Heart left ventricle (tissue), 16 donors: ENCODE measurements around the gene SLC35F3. TPM values are rescaled to one million over a fixed set of nuclear protein-coding genes. Genes with fewer than 3 reads are reported as not detected.

Source experiments
- ATAC-seq, 4 donors: fragments of 200-7000 bp; cut with Tn5 transposase; one replicate each; pipeline ENCODE4 v1.9.1; 2020 to 2022; ENCODE audit warnings: moderate library complexity in 4 of 4, mild to moderate bottlenecking in 3 of 4, moderate number of reproducible peaks in 1 of 4
- DNase-seq, 5 donors: peaks; one replicate each; pipeline ENCODE4 v3.0.0-alpha.2; 2020
- H3K27ac ChIP-seq, 12 donors: fragments of 200-600 bp; sonication (generic) in 4 of 12; one replicate each; pipeline versions ENCODE4 v1.5.0 to v1.8.0; 2016 to 2022; ENCODE audit warnings: mild to moderate bottlenecking in 2 of 12
- H3K27me3 ChIP-seq, 9 donors: fragments of 200-600 bp; sonication (generic) in 2 of 9; one replicate each; pipeline versions ENCODE4 v1.5.1 to v1.8.0; 2016 to 2022; ENCODE audit warnings: mild to moderate bottlenecking in 3 of 9
- H3K36me3 ChIP-seq, 9 donors: fragments of 200-600 bp; sonication (generic) in 2 of 9; one replicate each; pipeline versions ENCODE4 v1.5.0 to v1.8.0; 2018 to 2022; ENCODE audit warnings: mild to moderate bottlenecking in 2 of 9
- H3K4me1 ChIP-seq, 12 donors: fragments of 200-600 bp; sonication (generic) in 4 of 12; one replicate each; pipeline versions ENCODE4 v1.5.0 to v1.8.0; 2016 to 2022; ENCODE audit warnings: mild to moderate bottlenecking in 3 of 12
- H3K4me3 ChIP-seq, 12 donors: fragments of 200-600 bp; sonication (generic) in 4 of 12; one replicate each; pipeline versions ENCODE4 v1.5.0 to v1.8.0; 2017 to 2022; ENCODE audit warnings: mild to moderate bottlenecking in 9 of 12, moderate library complexity in 4 of 12
- H3K9me3 ChIP-seq, 12 donors: fragments of 200-600 bp; sonication (generic) in 4 of 12; one replicate each; pipeline versions ENCODE4 v1.5.0 to v1.8.0; 2016 to 2022; ENCODE audit warnings: mild to moderate bottlenecking in 1 of 12
- POLR2A ChIP-seq, 2 donors: fragments of 450-650 bp; IDR thresholded peaks; one replicate each; pipeline ENCODE4 v1.6.1; 2017; ENCODE audit warnings: antibody characterized with exemption in 2 of 2, mild to moderate bottlenecking in 2 of 2, moderate library complexity in 2 of 2
- WGBS, 4 donors: extraction: QIAGEN DNeasy Blood & Tissue Kit in 2 of 4; methylation state at CpG; one replicate each; pipeline versions ENCODE4 v1.1.5 to v1.1.7; 2013 to 2018; 5-methylcytosine and 5-hydroxymethylcytosine counted together
- intact Hi-C, 10 donors: fragments of 100-400 bp; cut with DNase I; formaldehyde crosslinking; loops; one replicate each; pipeline versions ENCODE4 v1.11.1 to v1.14.2; 2022
- polyA plus RNA-seq, 2 donors: library from polyadenylated mRNA; stranded (reverse); fragments of 200-250 nt; gene quantifications; one replicate each; pipeline ENCODE4 v1.2.3, GENCODE V29; 2013
- total RNA-seq, 9 donors: library from RNA; depleted of rRNA in 2 of 9; stranded (reverse); fragments of >200 nt in 2 of 9; fragmentation: NEBNext Ultra II Directional in 3 of 9; extraction: Animal tissue kit (Norgen Biotek cat#: 25700) in 3 of 9; gene quantifications; one replicate each; pipeline versions ENCODE4 v1.1.0 to v1.2.4, GENCODE V29; 2016 to 2023
- TF ChIP-seq, protein P1 (sequence below), 12 donors: fragments of 200-600 bp; sonication (generic) in 4 of 12; IDR thresholded peaks; one replicate each; pipeline versions ENCODE4 v1.5.0 to v1.8.0; 2018 to 2022; ENCODE audit warnings: antibody characterized with exemption in 12 of 12, mild to moderate bottlenecking in 5 of 12
- donor health status: ischemic (EF 13 %, LVEDD 7.1; RV severe dilation, severe dysfunction).
- donor health status: healthy with polysubstance abuse.
- donor health status: DM: no; HTN: yes; CAD: no.
- donor health status: DM: no; HTN: no; CAD: no.
- donor health status: ischemic (EF 25% LVEDD 6.9; RV normal size, moderate dysfunction).
- donor health status: ischemic (EF 25% LVEDD 5.7; RV mildly dilated, moderate dysfunction).
- donor health status: healthy.
- donor health status: DM: yes; HTN: yes; CAD: no.
- donor health status: ischemic (EF 35%, LVEDD 5.7; RV mildly dilated, moderate dysfunction).
- donor health status: nonischemic (EF 11% LVEDD 7.7; RV severe dilation, severe dysfunction).
- donor health status: DM: yes; HTN: yes; CAD: no.
- donor health status: PGD.
- donor health status: ischemic (EF 29% LVEDD 5.4; RV normal size, mild dysfunction).
- donor health status: nonischemic (EF 23%, LVEDD 6.1; RV moderate dilation, normal function).

Gene SLC35F3
- total and polyA plus RNA-seq, 11 donors = 0.03 to 0.11 (median 0.11) TPM; not detected in 8

GRCh38 chr1:234079896-234080295, 175.4 kb downstream of the SLC35F3 start:
- no peak for ATAC-seq
- Histone ChIP-seq H3K27me3 (no peaks in the 10 kb centered on the region), H3K4me3 (no peak overlapping the region), H3K27ac (no peak overlapping the region), H3K36me3 (no peaks in the 10 kb centered on the region), H3K4me1 (no peaks in the 10 kb centered on the region), H3K9me3 (no peaks in the 10 kb centered on the region)
- 16 to 38% (median 23%) methylated on average over 3 of the region's 3 CpGs for WGBS, 4 donors
- no peak for DNase-seq
- TF ChIP-seq, protein P1, sequence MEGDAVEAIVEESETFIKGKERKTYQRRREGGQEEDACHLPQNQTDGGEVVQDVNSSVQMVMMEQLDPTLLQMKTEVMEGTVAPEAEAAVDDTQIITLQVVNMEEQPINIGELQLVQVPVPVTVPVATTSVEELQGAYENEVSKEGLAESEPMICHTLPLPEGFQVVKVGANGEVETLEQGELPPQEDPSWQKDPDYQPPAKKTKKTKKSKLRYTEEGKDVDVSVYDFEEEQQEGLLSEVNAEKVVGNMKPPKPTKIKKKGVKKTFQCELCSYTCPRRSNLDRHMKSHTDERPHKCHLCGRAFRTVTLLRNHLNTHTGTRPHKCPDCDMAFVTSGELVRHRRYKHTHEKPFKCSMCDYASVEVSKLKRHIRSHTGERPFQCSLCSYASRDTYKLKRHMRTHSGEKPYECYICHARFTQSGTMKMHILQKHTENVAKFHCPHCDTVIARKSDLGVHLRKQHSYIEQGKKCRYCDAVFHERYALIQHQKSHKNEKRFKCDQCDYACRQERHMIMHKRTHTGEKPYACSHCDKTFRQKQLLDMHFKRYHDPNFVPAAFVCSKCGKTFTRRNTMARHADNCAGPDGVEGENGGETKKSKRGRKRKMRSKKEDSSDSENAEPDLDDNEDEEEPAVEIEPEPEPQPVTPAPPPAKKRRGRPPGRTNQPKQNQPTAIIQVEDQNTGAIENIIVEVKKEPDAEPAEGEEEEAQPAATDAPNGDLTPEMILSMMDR (IDR thresholded peaks at IDR 0.05) = no peak
- no peak for TF ChIP-seq POLR2A (IDR thresholded peaks at IDR 0.05)
- intact Hi-C loops = no loop called here

- DNase-seq (no peak), ATAC-seq (no peak)
- intact Hi-C loops = no loop called here
- no peaks in the 10 kb centered on the region for H3K36me3 ChIP-seq
- no peaks in the 10 kb centered on the region for H3K9me3 ChIP-seq
- no peaks in the 10 kb centered on the region for H3K4me1 ChIP-seq
- H3K4me3 ChIP-seq = no peak overlapping the region
- no peak overlapping the region for H3K27ac ChIP-seq
- WGBS, 4 donors = 59 to 79% (median 66%) methylated on average over 2 of the region's 2 CpGs
- peaks cover 0 to 6% (median 0%) of the 10 kb centered on the region in 9 donors for H3K27me3 ChIP-seq
- TF ChIP-seq, protein P1 (IDR thresholded peaks at IDR 0.05) = no peak
- no peak for TF ChIP-seq POLR2A (IDR thresholded peaks at IDR 0.05)
Measured at GRCh38 chr1:234083460-234083859, 179.0 kb downstream of the SLC35F3 start.

- TF ChIP-seq, protein P1 (IDR thresholded peaks at IDR 0.05) = no peak
- no peak for TF ChIP-seq POLR2A (IDR thresholded peaks at IDR 0.05)
- no peak overlapping the region for H3K27ac ChIP-seq
- H3K27me3 ChIP-seq = peaks cover 0 to 18% (median 0%) of the 10 kb centered on the region in 9 donors
- H3K4me3 ChIP-seq = no peak overlapping the region
- intact Hi-C loops = no loop called here
- DNase-seq (no peak), ATAC-seq (no peak)
- peaks cover 0 to 6% (median 0%) of the 10 kb centered on the region in 12 donors for H3K4me1 ChIP-seq
- 56 to 66% (median 65%) methylated on average over 3 of the region's 3 CpGs for WGBS, 4 donors
- peaks cover 0 to 10% (median 5%) of the 10 kb centered on the region in 12 donors for H3K9me3 ChIP-seq
- no peaks in the 10 kb centered on the region for H3K36me3 ChIP-seq
Measured at GRCh38 chr1:234089396-234089795, 184.9 kb downstream of the SLC35F3 start.

DNA sequence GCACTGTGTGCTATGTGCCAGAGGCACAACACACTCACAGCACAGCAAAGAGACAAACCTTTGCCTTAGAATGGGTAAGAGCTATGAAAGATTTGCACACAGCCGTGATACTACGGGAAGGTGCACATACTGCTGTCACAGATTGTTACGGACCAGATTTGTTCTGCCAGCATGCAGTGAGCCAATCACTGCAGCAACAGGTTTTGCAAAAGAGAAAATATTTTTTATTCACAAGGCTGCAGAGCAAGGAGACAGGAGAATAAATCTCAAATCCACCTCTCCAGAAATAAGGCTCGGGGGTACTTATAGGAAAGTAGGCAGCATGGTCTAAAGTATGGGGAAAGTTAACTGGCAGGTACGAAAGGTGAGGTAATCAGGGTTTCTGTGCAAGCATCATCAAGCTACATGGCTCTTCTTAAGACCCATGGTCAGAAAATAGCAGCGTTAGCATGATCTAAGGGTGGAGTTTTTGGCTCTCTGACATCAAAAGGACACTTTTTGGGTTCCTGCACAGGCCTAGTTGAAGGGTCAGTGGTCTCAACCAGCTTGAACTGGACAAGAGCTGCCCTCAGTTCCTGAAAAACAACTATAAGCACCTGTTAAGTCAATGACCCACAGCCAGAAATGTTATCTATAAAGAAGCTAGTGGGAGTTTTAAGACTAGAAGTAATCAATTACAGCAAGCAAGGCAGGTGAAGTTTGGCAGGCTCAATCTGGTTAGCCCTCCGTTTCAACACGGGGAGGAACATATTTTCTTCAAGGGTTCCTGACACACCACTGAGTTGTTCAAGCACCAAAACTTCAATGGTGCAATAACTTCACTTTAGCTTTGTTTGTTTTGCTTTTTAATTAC, 186.0 kb downstream of the SLC35F3 start:
- peaks cover 0 to 20% (median 0%) of the 10 kb centered on the region in 9 donors for H3K27me3 ChIP-seq
- peaks cover 0 to 10% (median 5%) of the 10 kb centered on the region in 12 donors for H3K9me3 ChIP-seq

More for the DNA sequence above, 186.0 kb downstream of the SLC35F3 start:
- intact Hi-C loops = no loop called here
- no peaks in the 10 kb centered on the region for H3K36me3 ChIP-seq
- TF ChIP-seq, protein P1 (IDR thresholded peaks at IDR 0.05) = no peak
- TF ChIP-seq POLR2A (IDR thresholded peaks at IDR 0.05) = no peak
- no peak for ATAC-seq
- DNase-seq = no peak
- WGBS, 4 donors = 83 to 89% (median 84%) methylated on average over 8 of the region's 8 CpGs
- peaks cover 0 to 9% (median 0%) of the 10 kb centered on the region in 12 donors for H3K4me1 ChIP-seq
- H3K4me3 ChIP-seq = no peak overlapping the region
- H3K27ac ChIP-seq = no peak overlapping the region
